Ovary (tissue), 9 donors: ENCODE measurements around the gene TNFRSF1A. TPM values are rescaled to one million over a fixed set of nuclear protein-coding genes. Genes with fewer than 3 reads are reported as not detected.

Experiments used
- DNase-seq, 5 donors: peaks; one replicate each; pipeline ENCODE4 v3.0.0-alpha.2; 2019 to 2020
- H3K27ac ChIP-seq, 2 donors: fragments of 200-600 bp; one replicate each; pipeline versions ENCODE4 v1.5.1 to v1.8.0; 2019 to 2022
- H3K27me3 ChIP-seq: fragments of 200-600 bp; one replicate; pipeline ENCODE4 v1.8.0; 2022
- H3K36me3 ChIP-seq: fragments of 200-600 bp; sonication (generic); one replicate; pipeline ENCODE4 v1.5.1; 2019
- H3K4me1 ChIP-seq: one replicate; pipeline ENCODE4 v1.8.1; 2013; ENCODE audit warnings: mild to moderate bottlenecking, moderate library complexity; ENCODE audit not compliant: insufficient read depth
- H3K4me3 ChIP-seq: fragments of 200-600 bp; sonication (generic); one replicate; pipeline ENCODE4 v1.5.1; 2017
- H3K9me3 ChIP-seq, 2 donors: fragments of 200-600 bp in 1 of 2; sonication (generic) in 1 of 2; one replicate each; pipeline versions ENCODE4 v1.5.1 to v1.8.1; 2013 to 2019; ENCODE audit warnings: mild to moderate bottlenecking in 1 of 2, moderate library complexity in 1 of 2
- CTCF ChIP-seq, 3 donors: fragments of 450-650 bp in 2 of 3; fragments of 200-600 bp in 1 of 3; IDR thresholded peaks; one replicate each; pipeline versions ENCODE4 v1.5.1 to v1.8.0; 2016 to 2022; ENCODE audit warnings: antibody characterized with exemption in 3 of 3, mild to moderate bottlenecking in 1 of 3
- EP300 ChIP-seq: sonication (generic); formaldehyde crosslinking; IDR thresholded peaks from one replicate; pipeline ENCODE4 v1.6.1; 2017; ENCODE audit warnings: antibody characterized with exemption
- POLR2A ChIP-seq: fragments of 450-650 bp; IDR thresholded peaks from one replicate; pipeline ENCODE4 v1.6.1; 2017; ENCODE audit warnings: antibody characterized with exemption, mild to moderate bottlenecking, moderate library complexity
- WGBS, 3 donors: extraction: QIAGEN DNeasy Blood & Tissue Kit in 1 of 3; methylation state at CpG; one replicate each; pipeline versions ENCODE4 v1.1.5 to v1.1.7; 2013 to 2017; 5-methylcytosine and 5-hydroxymethylcytosine counted together
- intact Hi-C, 4 donors: fragments of 100-400 bp; cut with DNase I; formaldehyde crosslinking; loops; one replicate each; pipeline versions ENCODE4 v1.11.0 to v1.15.1; 2022 to 2023
- polyA plus RNA-seq, 2 donors: library from polyadenylated mRNA; stranded (reverse); fragments of 200-250 nt in 1 of 2; fragments of 350-450 nt in 1 of 2; fragmentation: Illumina TruSeq in 1 of 2; extraction: RNeasy Lipid Tissue Mini Kit (QIAGEN cat#74804) in 1 of 2; gene quantifications; one replicate each; pipeline ENCODE4 v1.2.3, GENCODE V29; 2013 to 2014
- total RNA-seq, 7 donors: library from RNA; depleted of rRNA in 2 of 7; stranded (reverse); fragments of >200 nt in 2 of 7; fragmentation: NEBNext Ultra II Directional in 3 of 7; extraction: Animal tissue kit (Norgen Biotek cat#: 25700) in 3 of 7; gene quantifications; one replicate each; pipeline versions ENCODE4 v1.1.0 to v1.2.4, GENCODE V29; 2016 to 2023
- donor health status: DM: no; HTN: no; CAD: no; lungs with moderate emphysema.
- donor health status: DM: no; HTN: no; CAD: no.
- donor health status: Bipolar disorder and iron deficiency.
- donor health status: DM: yes; HTN: yes; CAD: no.
- donor health status: DM: no; HTN: no; CAD: no.
- donor health status: DM: yes; HTN: yes; CAD: no.

The TNFRSF1A gene
- total and polyA plus RNA-seq, 9 donors: 92.8 to 274 (median 179) TPM

DNA sequence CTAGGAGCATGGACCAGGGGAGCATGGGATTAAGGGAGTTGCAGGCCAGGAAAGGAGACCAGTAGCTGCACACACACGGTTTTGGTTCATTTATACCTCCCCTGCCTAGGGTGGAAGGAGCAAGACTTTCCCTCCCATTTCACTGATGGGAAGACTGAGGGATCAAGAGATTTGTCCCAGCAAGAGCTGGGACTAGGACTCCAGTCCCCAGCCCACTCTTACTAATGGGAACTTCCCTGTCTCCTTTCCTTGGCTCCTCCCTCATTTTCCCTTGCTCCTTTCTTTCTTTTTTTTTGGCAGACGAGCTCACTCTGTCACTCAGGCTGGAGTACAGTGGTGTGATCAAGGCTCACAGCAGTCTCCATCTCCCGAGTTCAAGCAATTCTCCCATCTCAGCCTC lies 20.5 kb upstream of the TNFRSF1A start:
- Histone ChIP-seq H3K4me3 (no peak overlapping the region), H3K9me3 (no peaks in the 10 kb centered on the region), H3K4me1 (no peaks in the 10 kb centered on the region), H3K27me3 (no peaks in the 10 kb centered on the region), H3K27ac (no peak overlapping the region), H3K36me3 (no peaks in the 10 kb centered on the region)
- intact Hi-C loops: no loop called here
- TF ChIP-seq CTCF (IDR thresholded peaks at IDR 0.05) (no peak), POLR2A (no peak), EP300 (no peak)
- 72 to 74% (median 73%) methylated on average over 3 of the region's 3 CpGs for WGBS, 3 donors
- DNase-seq: no peak

GRCh38 chr12:6361834-6362233 lies 20.0 kb upstream of the TNFRSF1A start:
- TF ChIP-seq POLR2A (no peak), CTCF (IDR thresholded peaks at IDR 0.05) (no peak), EP300 (no peak)
- Histone ChIP-seq H3K36me3 (no peaks in the 10 kb centered on the region), H3K4me1 (no peaks in the 10 kb centered on the region), H3K27ac (peak overlapping the region in 1 of 2 donors; percentile 12), H3K9me3 (no peaks in the 10 kb centered on the region), H3K4me3 (no peak overlapping the region), H3K27me3 (no peaks in the 10 kb centered on the region)
- no peak for DNase-seq
- intact Hi-C loops: no loop called here
- 75 to 88% (median 83%) methylated on average over 14 of the region's 14 CpGs for WGBS, 3 donors

GRCh38 chr12:6360578-6361490 lies 19.0 kb upstream of the TNFRSF1A start:
- WGBS, 3 donors: 60 to 69% (median 62%) methylated on average over 11 of the region's 11 CpGs
- H3K4me3 ChIP-seq: no peak overlapping the region

GRCh38 chr12:6360080-6360571 lies 18.2 kb upstream of the TNFRSF1A start:
- no peaks in the 10 kb centered on the region for H3K27me3 ChIP-seq
- WGBS, 3 donors: 76 to 80% (median 80%) methylated on average over 7 of the region's 7 CpGs
- no peak overlapping the region for H3K27ac ChIP-seq
- H3K4me3 ChIP-seq: no peak overlapping the region
- H3K4me1 ChIP-seq: no peaks in the 10 kb centered on the region
- H3K36me3 ChIP-seq: no peaks in the 10 kb centered on the region
- intact Hi-C loops: no loop called here
- no peak for TF ChIP-seq EP300
- TF ChIP-seq POLR2A: no peak
- TF ChIP-seq CTCF (IDR thresholded peaks at IDR 0.05): no peak
- no peaks in the 10 kb centered on the region for H3K9me3 ChIP-seq
- DNase-seq: no peak

More at GRCh38 chr12:6360578-6361490, 19.0 kb upstream of the TNFRSF1A start:
- DNase-seq: no peak
- Histone ChIP-seq H3K27ac (no peak overlapping the region), H3K27me3 (no peaks in the 10 kb centered on the region), H3K4me1 (no peaks in the 10 kb centered on the region), H3K9me3 (no peaks in the 10 kb centered on the region), H3K36me3 (no peaks in the 10 kb centered on the region)
- intact Hi-C loops: no loop called here
- TF ChIP-seq EP300: no peak
- no peak for TF ChIP-seq POLR2A
- TF ChIP-seq CTCF (IDR thresholded peaks at IDR 0.05): no peak
